Measurements from ENCODE around the gene NAV2.

Gene NAV2

GRCh38 chr11:19976281-19976941 is 263.8 kb downstream of the NAV2 start:
- DNase-seq (ENCODE audit: low read depth) = no peak

DNA sequence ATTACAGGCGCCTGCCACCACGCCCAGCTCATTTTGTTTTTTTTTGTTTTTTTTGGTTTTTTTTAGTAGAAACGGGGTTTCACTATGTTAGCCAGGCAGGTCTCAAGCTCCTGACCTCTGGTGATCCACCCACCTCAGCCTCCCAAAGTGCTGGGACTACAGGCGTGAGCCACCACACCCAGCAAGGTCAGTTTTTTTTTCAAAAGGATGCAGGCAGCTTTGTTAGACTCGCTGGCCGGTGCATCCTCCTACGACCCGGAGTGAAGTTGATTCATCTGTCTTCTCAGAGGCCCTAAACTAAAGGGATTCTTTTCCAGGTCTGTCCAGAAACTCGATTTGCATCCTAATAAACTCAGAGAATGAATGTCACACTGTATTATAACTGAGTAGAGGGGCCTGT is 265.3 kb downstream of the NAV2 start:
- no peak for DNase-seq (ENCODE audit: low read depth)

- no peak for DNase-seq (ENCODE audit: low read depth)
Measured at GRCh38 chr11:19978668-19979518, 266.3 kb downstream of the NAV2 start.

DNA sequence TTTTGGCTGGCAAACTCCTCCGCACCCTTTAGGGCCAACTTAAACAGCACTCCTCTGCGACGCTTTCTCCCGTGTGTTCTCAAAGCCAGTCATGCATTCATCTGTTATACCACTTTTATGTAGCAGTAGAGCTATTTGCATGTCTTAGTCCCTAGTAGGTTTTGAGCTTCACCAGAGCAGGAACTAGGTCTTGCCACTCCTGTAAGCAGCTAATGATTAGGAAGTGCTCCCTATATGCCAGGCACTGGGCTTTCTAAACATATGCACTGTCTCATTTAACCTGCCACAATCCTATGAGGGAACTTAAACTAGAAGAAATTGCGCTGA is 266.8 kb downstream of the NAV2 start:
- no peak for DNase-seq (ENCODE audit: low read depth)

- no peak for DNase-seq (ENCODE audit: low read depth)
Measured at GRCh38 chr11:19980388-19980787, 267.8 kb downstream of the NAV2 start.

DNA sequence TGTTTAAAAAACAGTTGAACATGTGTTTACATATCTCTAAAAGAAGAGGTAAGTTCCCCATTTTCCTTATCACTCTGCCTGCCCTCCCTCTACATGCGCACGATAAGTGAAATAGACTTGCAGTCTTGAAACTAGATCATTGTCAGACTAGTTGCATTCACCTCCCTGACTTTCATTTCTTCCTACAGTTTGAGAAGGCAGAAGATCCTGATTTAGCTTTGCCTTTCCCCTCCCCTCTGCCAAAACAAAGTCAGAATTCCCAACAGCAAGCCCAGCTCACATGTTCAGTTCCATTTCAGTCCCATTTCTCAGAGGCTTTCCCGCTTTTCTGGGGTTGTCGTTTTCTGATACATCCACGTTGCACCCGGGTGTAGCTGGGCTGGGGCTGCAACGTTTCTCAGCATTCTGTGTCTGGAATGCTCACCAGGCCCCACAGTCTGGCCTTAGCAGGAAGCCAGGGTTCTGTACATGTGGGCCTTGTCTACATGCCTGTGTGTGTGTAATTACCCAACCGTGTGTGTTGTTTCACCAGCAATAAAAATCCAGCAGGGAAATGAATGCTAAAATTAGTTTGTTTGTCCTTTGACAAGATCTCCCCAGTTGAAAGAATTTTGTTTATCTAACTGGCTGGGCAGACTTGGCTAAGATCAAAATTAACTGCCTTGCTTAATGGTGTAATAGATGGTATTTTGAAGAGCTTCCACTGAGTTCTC is 268.5 kb downstream of the NAV2 start:
- DNase-seq (ENCODE audit: low read depth) = no peak

GRCh38 chr11:19982774-19983495 is 270.3 kb downstream of the NAV2 start:
- no peak for DNase-seq (ENCODE audit: low read depth)

GRCh38 chr11:19984048-19984742 is 271.6 kb downstream of the NAV2 start:
- DNase-seq (ENCODE audit: low read depth) = no peak

DNA sequence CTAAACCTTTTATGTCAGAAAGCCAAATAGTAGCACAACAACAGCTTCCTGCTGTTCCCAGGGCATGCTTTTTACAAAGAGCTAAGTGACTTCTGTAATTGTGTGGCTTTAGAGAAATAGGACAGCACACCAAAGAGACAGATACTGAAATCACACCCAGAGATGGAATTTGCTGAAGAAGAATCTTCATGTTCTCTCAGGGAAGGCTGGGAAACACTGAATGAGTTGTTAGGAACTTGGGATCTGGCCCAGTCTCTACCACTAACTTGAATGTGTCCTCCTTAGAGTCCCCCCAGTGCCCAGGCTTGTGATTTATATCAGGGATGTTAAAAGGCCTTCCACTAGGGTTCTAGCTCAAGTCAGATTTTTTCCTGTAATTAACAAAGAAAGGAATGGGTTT is 272.5 kb downstream of the NAV2 start:
- no peak for DNase-seq (ENCODE audit: low read depth)

- no peak for DNase-seq (ENCODE audit: low read depth)
Measured at GRCh38 chr11:19987331-19987801, 274.7 kb downstream of the NAV2 start.

DNA sequence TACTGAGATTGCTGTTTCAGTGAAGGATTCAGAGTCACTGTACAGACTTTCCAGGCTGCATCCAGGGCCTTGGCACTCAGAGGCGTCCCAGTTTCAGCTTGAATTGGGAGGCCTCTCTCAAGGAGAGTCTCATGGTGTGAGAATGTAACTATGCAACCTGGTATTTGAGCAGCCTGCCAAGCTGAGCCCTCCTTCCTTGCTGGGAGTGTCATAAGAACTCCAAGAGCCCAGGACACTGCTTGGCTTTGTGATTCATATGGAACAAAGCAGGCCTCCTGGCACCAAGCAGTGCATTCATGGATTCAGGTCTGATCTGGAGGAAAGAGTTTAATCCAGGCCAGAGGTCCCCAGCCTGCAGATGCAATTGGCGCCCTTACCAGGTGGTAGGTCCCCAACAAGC is 276.0 kb downstream of the NAV2 start:
- no peak for DNase-seq (ENCODE audit: low read depth)

- no peak for DNase-seq (ENCODE audit: low read depth)
Measured at GRCh38 chr11:19989191-19989590, 276.6 kb downstream of the NAV2 start.

GRCh38 chr11:19992162-19992561 is 279.5 kb downstream of the NAV2 start:
- DNase-seq (ENCODE audit: low read depth) = no peak

DNA sequence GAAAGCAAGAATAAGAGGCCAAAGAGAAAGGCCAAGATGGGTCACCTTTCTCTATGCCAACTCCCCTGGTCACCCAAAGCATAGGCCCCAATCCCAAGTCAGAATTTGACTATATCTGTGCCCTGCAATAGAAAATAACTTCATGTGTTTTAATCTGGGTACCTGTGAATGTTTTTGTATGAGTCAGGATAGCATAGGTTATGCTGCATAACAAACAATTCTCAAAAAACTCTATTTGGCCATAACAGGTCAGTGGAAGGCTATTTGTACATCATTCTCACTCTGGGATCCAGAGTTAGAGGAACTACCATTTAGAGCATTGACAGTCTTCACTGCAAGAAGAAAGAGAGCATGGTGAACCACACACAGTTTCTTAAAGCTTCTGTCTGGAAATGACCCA is 280.4 kb downstream of the NAV2 start:
- DNase-seq (ENCODE audit: low read depth) = no peak

- no peak for DNase-seq (ENCODE audit: low read depth)
Measured at GRCh38 chr11:19994672-19995071, 282.0 kb downstream of the NAV2 start.

DNA sequence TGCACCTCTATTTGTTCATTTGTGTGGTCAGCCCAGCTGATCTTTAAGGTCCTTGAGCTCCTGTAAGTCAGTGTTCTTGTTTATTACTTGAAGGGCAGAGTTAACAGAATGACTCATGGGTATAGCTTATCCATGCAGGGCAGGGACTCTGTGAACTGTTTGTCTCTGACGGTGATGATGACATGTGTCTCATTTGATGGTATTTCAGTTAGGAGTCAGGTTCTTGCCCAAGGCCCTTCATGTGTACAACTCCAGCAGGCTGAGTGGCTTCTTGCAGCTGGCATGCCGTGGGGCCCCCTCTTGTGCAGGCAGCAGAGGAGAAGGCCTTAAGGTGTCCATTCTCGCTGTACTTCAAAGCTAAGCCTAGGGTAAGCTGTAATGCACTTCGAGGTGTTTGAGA is 282.5 kb downstream of the NAV2 start:
- DNase-seq (ENCODE audit: low read depth) = no peak

- no peak for DNase-seq (ENCODE audit: low read depth)
Measured at GRCh38 chr11:19996571-19996970, 283.9 kb downstream of the NAV2 start.

- DNase-seq (ENCODE audit: low read depth) = no peak
Measured at GRCh38 chr11:20000022-20000350, 287.3 kb downstream of the NAV2 start.

DNA sequence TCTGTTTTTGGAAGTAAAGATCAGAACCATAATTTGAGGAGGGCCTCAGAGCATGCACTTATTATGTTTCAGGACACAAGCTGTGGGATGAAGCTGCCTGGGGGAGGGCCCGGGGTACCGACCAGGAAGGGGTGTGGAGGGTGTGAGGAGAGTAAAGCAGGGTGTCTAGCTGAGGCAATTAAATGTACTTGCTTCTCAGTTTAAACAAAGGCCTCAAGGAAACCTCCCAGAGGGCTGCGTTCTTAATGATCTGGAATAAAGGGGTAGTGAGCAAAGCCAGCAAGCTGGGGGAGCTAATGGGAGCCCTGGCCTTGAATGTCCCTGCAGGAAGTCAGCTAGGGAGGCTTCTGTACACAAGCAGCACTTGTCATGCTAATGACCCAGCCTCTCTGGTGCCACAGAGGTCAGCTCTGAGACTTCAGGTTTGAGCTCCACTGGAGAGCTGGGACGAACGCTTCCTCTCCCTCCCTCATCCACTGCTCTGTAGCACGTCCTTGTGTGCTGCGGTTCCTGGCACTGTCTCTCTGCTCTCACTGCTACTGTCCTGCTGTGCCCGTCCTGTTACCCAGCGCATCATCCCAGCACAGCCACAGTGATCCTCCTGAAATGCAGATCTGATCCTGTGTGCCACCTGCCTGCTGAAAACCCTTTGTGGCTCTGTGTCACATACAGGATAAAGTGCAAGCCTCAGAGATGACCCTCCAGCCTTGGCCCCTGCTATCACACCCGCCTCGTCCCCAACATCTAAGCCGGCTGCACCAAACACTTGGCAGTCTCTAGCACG is 287.9 kb downstream of the NAV2 start:
- DNase-seq (ENCODE audit: low read depth) = no peak

- no peak for DNase-seq (ENCODE audit: low read depth)
Measured at GRCh38 chr11:20002312-20003216, 289.9 kb downstream of the NAV2 start.
